Measurements from ENCODE around the gene PURA.

PURA gene

DNA sequence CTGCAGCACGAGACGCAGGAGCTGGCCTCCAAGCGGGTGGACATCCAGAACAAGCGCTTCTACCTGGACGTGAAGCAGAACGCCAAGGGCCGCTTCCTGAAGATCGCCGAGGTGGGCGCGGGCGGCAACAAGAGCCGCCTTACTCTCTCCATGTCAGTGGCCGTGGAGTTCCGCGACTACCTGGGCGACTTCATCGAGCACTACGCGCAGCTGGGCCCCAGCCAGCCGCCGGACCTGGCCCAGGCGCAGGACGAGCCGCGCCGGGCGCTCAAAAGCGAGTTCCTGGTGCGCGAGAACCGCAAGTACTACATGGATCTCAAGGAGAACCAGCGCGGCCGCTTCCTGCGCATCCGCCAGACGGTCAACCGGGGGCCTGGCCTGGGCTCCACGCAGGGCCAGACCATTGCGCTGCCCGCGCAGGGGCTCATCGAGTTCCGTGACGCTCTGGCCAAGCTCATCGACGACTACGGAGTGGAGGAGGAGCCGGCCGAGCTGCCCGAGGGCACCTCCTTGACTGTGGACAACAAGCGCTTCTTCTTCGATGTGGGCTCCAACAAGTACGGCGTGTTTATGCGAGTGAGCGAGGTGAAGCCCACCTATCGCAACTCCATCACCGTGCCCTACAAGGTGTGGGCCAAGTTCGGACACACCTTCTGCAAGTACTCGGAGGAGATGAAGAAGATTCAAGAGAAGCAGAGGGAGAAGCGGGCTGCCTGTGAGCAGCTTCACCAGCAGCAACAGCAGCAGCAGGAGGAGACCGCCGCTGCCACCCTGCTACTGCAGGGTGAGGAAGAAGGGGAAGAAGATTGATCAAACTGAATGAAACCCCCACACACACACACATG is 654 bp downstream of the PURA start (continued):
- TF ChIP-seq ZNF248 (tag by site-specific recombination; IDR thresholded peaks at IDR 0.05) (no peak), ZNF529 (tag by site-specific recombination; IDR thresholded peaks at IDR 0.05; ENCODE audit: insufficient replicate concordance) (no peak), ZNF776 (tag by site-specific recombination; IDR thresholded peaks at IDR 0.05; ENCODE audit: borderline replicate concordance) (no peak), ZNF324 (tag by site-specific recombination; IDR thresholded peaks at IDR 0.05) (no peak), ZNF37A (tag by site-specific recombination; IDR thresholded peaks at IDR 0.05) (no peak), ZFP37 (tag by site-specific recombination; IDR thresholded peaks at IDR 0.05) (peak; percentile 76; the same call in 1 of the 2 replicates), ZNF311 (tag by site-specific recombination; IDR thresholded peaks at IDR 0.05; ENCODE audit: borderline replicate concordance) (no peak)

DNA sequence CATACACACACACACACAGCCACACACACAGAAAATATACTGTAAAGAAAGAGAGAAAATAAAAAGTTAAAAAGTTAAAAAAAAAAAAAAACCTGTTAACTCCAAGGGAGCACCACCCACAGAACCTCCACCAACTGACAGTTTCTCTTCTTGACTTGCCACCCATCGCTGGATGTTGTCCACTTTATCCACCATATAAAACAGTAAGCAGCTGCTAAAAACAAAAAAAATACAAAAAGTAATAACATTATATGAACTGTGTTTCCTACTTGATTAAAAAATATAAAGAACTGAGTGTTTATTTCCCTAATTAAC is 1.2 kb downstream of the PURA start:
- Histone ChIP-seq H3K27ac (ENCODE audit: extremely low read depth, low read depth, low read length) (peak overlapping the region; percentile 97), H3K4me3 (ENCODE audit: low read depth, low read length) (peak overlapping the region; percentile 72), H3K9me3 (ENCODE audit: control insufficient read depth, insufficient read depth, low read depth, low read length) (no peaks in the 10 kb centered on the region), H3K4me1 (ENCODE audit: control insufficient read depth, insufficient read depth, low read length) (peaks cover 33% of the 10 kb centered on the region), H3K36me3 (ENCODE audit: control insufficient read depth in 2 of 2, insufficient read depth in 1 of 2, low read length in 2 of 2) (peaks cover 0 to 5% of the 10 kb centered on the region in 2 experiments; a peak in 2 of 3 replicates)
- TF ChIP-seq ZNF514 (tag by site-specific recombination; IDR thresholded peaks at IDR 0.05) (no peak), ZIC2 (tag by site-specific recombination; IDR thresholded peaks at IDR 0.05) (0 out of 2 replicates have a peak, but pooled peaks have one; percentile 3), ZNF394 (tag by site-specific recombination; IDR thresholded peaks at IDR 0.05; ENCODE audit: borderline replicate concordance) (peak; percentile 73; the same call in 1 of the 2 replicates), ZNF701 (tag by site-specific recombination; IDR thresholded peaks at IDR 0.05) (no peak), ZSCAN16 (tag by site-specific recombination; IDR thresholded peaks at IDR 0.05) (no peak), MYNN (tag by site-specific recombination; IDR thresholded peaks at IDR 0.05; ENCODE audit: borderline replicate concordance) (no peak), EGR2 (tag by site-specific recombination; IDR thresholded peaks at IDR 0.05; ENCODE audit: low read depth) (peak; percentile 52; the same call in 1 of the 2 replicates), SCRT2 (tag by site-specific recombination; IDR thresholded peaks at IDR 0.05) (peak; percentile 66), ZNF335 (tag by site-specific recombination; conservative IDR thresholded peaks at IDR 0.05) (no peak), ZNF223 (tag by site-specific recombination; IDR thresholded peaks at IDR 0.05) (no peak)
- TF ChIP-seq, protein P1, sequence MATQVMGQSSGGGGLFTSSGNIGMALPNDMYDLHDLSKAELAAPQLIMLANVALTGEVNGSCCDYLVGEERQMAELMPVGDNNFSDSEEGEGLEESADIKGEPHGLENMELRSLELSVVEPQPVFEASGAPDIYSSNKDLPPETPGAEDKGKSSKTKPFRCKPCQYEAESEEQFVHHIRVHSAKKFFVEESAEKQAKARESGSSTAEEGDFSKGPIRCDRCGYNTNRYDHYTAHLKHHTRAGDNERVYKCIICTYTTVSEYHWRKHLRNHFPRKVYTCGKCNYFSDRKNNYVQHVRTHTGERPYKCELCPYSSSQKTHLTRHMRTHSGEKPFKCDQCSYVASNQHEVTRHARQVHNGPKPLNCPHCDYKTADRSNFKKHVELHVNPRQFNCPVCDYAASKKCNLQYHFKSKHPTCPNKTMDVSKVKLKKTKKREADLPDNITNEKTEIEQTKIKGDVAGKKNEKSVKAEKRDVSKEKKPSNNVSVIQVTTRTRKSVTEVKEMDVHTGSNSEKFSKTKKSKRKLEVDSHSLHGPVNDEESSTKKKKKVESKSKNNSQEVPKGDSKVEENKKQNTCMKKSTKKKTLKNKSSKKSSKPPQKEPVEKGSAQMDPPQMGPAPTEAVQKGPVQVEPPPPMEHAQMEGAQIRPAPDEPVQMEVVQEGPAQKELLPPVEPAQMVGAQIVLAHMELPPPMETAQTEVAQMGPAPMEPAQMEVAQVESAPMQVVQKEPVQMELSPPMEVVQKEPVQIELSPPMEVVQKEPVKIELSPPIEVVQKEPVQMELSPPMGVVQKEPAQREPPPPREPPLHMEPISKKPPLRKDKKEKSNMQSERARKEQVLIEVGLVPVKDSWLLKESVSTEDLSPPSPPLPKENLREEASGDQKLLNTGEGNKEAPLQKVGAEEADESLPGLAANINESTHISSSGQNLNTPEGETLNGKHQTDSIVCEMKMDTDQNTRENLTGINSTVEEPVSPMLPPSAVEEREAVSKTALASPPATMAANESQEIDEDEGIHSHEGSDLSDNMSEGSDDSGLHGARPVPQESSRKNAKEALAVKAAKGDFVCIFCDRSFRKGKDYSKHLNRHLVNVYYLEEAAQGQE (tag by site-specific recombination; IDR thresholded peaks at IDR 0.05) = 0 out of 2 replicates have a peak, but pooled peaks have one; percentile 11
- TF ChIP-seq, protein P2, sequence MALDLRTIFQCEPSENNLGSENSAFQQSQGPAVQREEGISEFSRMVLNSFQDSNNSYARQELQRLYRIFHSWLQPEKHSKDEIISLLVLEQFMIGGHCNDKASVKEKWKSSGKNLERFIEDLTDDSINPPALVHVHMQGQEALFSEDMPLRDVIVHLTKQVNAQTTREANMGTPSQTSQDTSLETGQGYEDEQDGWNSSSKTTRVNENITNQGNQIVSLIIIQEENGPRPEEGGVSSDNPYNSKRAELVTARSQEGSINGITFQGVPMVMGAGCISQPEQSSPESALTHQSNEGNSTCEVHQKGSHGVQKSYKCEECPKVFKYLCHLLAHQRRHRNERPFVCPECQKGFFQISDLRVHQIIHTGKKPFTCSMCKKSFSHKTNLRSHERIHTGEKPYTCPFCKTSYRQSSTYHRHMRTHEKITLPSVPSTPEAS (tag by site-specific recombination; IDR thresholded peaks at IDR 0.05) = peak; percentile 27
- TF ChIP-seq, protein P3, sequence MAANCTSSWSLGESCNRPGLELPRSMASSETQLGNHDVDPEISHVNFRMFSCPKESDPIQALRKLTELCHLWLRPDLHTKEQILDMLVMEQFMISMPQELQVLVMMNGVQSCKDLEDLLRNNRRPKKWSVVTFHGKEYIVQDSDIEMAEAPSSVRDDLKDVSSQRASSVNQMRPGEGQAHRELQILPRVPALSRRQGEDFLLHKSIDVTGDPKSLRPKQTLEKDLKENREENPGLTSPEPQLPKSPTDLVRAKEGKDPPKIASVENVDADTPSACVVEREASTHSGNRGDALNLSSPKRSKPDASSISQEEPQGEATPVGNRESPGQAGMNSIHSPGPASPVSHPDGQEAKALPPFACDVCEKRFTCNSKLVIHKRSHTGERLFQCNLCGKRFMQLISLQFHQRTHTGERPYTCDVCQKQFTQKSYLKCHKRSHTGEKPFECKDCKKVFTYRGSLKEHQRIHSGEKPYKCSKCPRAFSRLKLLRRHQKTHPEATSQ (tag by site-specific recombination; IDR thresholded peaks at IDR 0.05) = no peak
- TF ChIP-seq, protein P4, sequence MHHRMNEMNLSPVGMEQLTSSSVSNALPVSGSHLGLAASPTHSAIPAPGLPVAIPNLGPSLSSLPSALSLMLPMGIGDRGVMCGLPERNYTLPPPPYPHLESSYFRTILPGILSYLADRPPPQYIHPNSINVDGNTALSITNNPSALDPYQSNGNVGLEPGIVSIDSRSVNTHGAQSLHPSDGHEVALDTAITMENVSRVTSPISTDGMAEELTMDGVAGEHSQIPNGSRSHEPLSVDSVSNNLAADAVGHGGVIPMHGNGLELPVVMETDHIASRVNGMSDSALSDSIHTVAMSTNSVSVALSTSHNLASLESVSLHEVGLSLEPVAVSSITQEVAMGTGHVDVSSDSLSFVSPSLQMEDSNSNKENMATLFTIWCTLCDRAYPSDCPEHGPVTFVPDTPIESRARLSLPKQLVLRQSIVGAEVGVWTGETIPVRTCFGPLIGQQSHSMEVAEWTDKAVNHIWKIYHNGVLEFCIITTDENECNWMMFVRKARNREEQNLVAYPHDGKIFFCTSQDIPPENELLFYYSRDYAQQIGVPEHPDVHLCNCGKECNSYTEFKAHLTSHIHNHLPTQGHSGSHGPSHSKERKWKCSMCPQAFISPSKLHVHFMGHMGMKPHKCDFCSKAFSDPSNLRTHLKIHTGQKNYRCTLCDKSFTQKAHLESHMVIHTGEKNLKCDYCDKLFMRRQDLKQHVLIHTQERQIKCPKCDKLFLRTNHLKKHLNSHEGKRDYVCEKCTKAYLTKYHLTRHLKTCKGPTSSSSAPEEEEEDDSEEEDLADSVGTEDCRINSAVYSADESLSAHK (tag by site-specific recombination; IDR thresholded peaks at IDR 0.05) = peak; percentile 67
- TF ChIP-seq, protein P5, sequence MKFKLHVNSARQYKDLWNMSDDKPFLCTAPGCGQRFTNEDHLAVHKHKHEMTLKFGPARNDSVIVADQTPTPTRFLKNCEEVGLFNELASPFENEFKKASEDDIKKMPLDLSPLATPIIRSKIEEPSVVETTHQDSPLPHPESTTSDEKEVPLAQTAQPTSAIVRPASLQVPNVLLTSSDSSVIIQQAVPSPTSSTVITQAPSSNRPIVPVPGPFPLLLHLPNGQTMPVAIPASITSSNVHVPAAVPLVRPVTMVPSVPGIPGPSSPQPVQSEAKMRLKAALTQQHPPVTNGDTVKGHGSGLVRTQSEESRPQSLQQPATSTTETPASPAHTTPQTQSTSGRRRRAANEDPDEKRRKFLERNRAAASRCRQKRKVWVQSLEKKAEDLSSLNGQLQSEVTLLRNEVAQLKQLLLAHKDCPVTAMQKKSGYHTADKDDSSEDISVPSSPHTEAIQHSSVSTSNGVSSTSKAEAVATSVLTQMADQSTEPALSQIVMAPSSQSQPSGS (tag by site-specific recombination; IDR thresholded peaks at IDR 0.05; ENCODE audit: low read depth) = no peak
- TF ChIP-seq, protein P6, sequence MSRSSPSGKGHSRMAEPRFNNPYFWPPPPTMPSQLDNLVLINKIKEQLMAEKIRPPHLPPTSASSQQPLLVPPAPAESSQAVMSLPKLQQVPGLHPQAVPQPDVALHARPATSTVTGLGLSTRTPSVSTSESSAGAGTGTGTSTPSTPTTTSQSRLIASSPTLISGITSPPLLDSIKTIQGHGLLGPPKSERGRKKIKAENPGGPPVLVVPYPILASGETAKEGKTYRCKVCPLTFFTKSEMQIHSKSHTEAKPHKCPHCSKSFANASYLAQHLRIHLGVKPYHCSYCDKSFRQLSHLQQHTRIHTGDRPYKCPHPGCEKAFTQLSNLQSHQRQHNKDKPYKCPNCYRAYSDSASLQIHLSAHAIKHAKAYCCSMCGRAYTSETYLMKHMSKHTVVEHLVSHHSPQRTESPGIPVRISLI (tag by site-specific recombination; IDR thresholded peaks at IDR 0.05) = peak; percentile 94
- POLR2A ChIA-PET = interaction anchor here (0.7 to 1.0 kb wide), 3 partner anchors 8 to 74 kb away, joined by 3 to 4 read pairs (median 3); no protein-coding TSS in a partner anchor
- CTCF ChIA-PET = interaction anchor here (0.6 to 8.1 kb wide), 9 partner anchors 9 to 414 kb away, joined by 3 to 68 read pairs (median 5); no protein-coding TSS in a partner anchor
